DMS153 treated with DMSO at 0.1 percent for 48 hours (cell line): ENCODE data around the gene CDK10.

Source experiments
- DNase-seq: peaks from one replicate; lab custom pipeline; 2025; ENCODE audit not compliant: unreplicated experiment; lab: John Stamatoyannopoulos, UW

The CDK10 gene

GRCh38 chr16:89733322-89733721 lies 46.8 kb downstream of the CDK10 start:
- DNase-seq, result no peak

- no peak for DNase-seq
These were observed 47.3 kb downstream of the CDK10 start for GRCh38 chr16:89733792-89734191.

GRCh38 chr16:89736554-89736953 lies 50.1 kb downstream of the CDK10 start:
- no peak for DNase-seq

- no peak for DNase-seq
These were observed 51.0 kb downstream of the CDK10 start for GRCh38 chr16:89737341-89738071.

- DNase-seq, result no peak
These were observed 51.5 kb downstream of the CDK10 start for GRCh38 chr16:89738072-89738377.

- no peak for DNase-seq
These were observed 52.2 kb downstream of the CDK10 start for GRCh38 chr16:89738538-89739317.

GRCh38 chr16:89739383-89739782 lies 52.9 kb downstream of the CDK10 start:
- no peak for DNase-seq

- DNase-seq, result no peak
These were observed 55.0 kb downstream of the CDK10 start for GRCh38 chr16:89741342-89742014.

- no peak for DNase-seq
These were observed 56.5 kb downstream of the CDK10 start for GRCh38 chr16:89742948-89743347.

GRCh38 chr16:89744813-89745212 lies 58.3 kb downstream of the CDK10 start:
- DNase-seq, result no peak
